NCI-H1092 (cell line): ENCODE results near the gene ALG9.

Experiments used
- DNase-seq: peaks from one replicate; lab custom pipeline; 2025; lab: John Stamatoyannopoulos, UW

The ALG9 gene

GRCh38 chr11:111836162-111836561, 35.2 kb downstream of the ALG9 start:
- no peak for DNase-seq

GRCh38 chr11:111835665-111836064, 35.7 kb downstream of the ALG9 start:
- DNase-seq: no peak

- DNase-seq: no peak
Observed at GRCh38 chr11:111834432-111835163, 36.8 kb downstream of the ALG9 start.

GRCh38 chr11:111833524-111833923, 37.9 kb downstream of the ALG9 start:
- no peak for DNase-seq

- no peak for DNase-seq
Observed at GRCh38 chr11:111829185-111829968, 42.0 kb downstream of the ALG9 start.

GRCh38 chr11:111826322-111826950, 44.9 kb downstream of the ALG9 start:
- no peak for DNase-seq

GRCh38 chr11:111823629-111824028, 47.8 kb downstream of the ALG9 start:
- DNase-seq: no peak

- DNase-seq: no peak
Observed at GRCh38 chr11:111823131-111823530, 48.2 kb downstream of the ALG9 start.

GRCh38 chr11:111819829-111820237, 51.5 kb downstream of the ALG9 start:
- no peak for DNase-seq

GRCh38 chr11:111819161-111819828, 52.1 kb downstream of the ALG9 start:
- no peak for DNase-seq

GRCh38 chr11:111815489-111815888, 55.9 kb downstream of the ALG9 start:
- no peak for DNase-seq

GRCh38 chr11:111814557-111815320, 56.6 kb downstream of the ALG9 start:
- no peak for DNase-seq

GRCh38 chr11:111814106-111814505, 57.3 kb downstream of the ALG9 start:
- no peak for DNase-seq

- no peak for DNase-seq
Observed at GRCh38 chr11:111812211-111812610, 59.2 kb downstream of the ALG9 start.

GRCh38 chr11:111811445-111811844, 59.9 kb downstream of the ALG9 start:
- DNase-seq: no peak

- DNase-seq: no peak
Observed at GRCh38 chr11:111808834-111809233, 62.5 kb downstream of the ALG9 start.

GRCh38 chr11:111808063-111808588, 63.3 kb downstream of the ALG9 start:
- no peak for DNase-seq

GRCh38 chr11:111807076-111807475, 64.3 kb downstream of the ALG9 start:
- no peak for DNase-seq

GRCh38 chr11:111801135-111801534, 70.2 kb downstream of the ALG9 start:
- DNase-seq: no peak

GRCh38 chr11:111798279-111798678, 73.1 kb downstream of the ALG9 start:
- no peak for DNase-seq

GRCh38 chr11:111797145-111797581, 74.2 kb downstream of the ALG9 start:
- no peak for DNase-seq
